Measurements from ENCODE around the gene GPATCH8.

DNA sequence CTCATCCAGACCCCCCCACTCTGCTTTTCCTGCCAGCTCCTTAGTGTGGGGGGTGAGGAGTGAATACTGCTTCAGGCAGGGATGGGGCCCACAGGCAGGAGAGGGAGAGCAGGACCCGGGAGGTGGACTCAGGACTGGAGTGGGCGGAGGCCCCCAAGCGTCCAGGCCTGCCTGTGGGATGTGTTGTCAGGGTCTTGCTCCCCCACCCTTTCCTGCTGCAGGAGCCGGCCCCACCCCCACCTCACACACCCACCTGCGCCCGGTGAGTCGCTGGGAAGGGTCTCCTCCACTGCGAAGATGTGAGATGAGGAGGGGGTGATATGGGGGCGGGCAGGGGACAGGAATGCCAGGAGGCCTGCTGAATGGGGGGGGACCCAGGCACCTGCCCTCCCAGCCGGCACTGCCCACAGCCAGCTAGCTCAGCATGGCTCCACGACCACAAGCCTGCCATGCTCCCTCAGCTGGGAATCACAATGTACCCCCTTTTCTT, 140.7 kb downstream of the GPATCH8 start:
- TF ChIP-seq POLR2A (IDR thresholded peaks at IDR 0.05): no peak
- TF ChIP-seq, protein P1, sequence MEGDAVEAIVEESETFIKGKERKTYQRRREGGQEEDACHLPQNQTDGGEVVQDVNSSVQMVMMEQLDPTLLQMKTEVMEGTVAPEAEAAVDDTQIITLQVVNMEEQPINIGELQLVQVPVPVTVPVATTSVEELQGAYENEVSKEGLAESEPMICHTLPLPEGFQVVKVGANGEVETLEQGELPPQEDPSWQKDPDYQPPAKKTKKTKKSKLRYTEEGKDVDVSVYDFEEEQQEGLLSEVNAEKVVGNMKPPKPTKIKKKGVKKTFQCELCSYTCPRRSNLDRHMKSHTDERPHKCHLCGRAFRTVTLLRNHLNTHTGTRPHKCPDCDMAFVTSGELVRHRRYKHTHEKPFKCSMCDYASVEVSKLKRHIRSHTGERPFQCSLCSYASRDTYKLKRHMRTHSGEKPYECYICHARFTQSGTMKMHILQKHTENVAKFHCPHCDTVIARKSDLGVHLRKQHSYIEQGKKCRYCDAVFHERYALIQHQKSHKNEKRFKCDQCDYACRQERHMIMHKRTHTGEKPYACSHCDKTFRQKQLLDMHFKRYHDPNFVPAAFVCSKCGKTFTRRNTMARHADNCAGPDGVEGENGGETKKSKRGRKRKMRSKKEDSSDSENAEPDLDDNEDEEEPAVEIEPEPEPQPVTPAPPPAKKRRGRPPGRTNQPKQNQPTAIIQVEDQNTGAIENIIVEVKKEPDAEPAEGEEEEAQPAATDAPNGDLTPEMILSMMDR (IDR thresholded peaks at IDR 0.05 in 8 of 11, conservative IDR thresholded peaks at IDR 0.05 in 3 of 11): no peak
